Adrenal gland (tissue), 5 donors: ENCODE measurements around the gene SHB.

Experiments used
- CTCF ChIP-seq, 6 experiments: fragments of 450-650 bp in 4 of 6; fragments of 200-600 bp in 2 of 6; sonication (generic) in 1 of 6; IDR thresholded peaks; 1 replicate in 5 of 6; 2 replicates in 1 of 6; pipeline versions ENCODE4 v1.5.1 to v1.8.0; 2016 to 2021; ENCODE audit warnings: antibody characterized with exemption in 6 of 6, mild to moderate bottlenecking in 2 of 6, moderate library complexity in 1 of 6
- POLR2A ChIP-seq, 2 donors: fragments of 450-650 bp; IDR thresholded peaks; one replicate each; pipeline ENCODE4 v1.6.1; 2017; ENCODE audit warnings: antibody characterized with exemption in 2 of 2, mild to moderate bottlenecking in 2 of 2, moderate library complexity in 1 of 2
- donor health status: DM: no; HTN: no; CAD: no.

- no peak for TF ChIP-seq POLR2A (IDR thresholded peaks at IDR 0.05)
- no peak for TF ChIP-seq CTCF (IDR thresholded peaks at IDR 0.05)
Observed at GRCh38 chr9:37923118-37923795, 145.8 kb downstream of the SHB start.
